Left renal pelvis (tissue), 4 donors: ENCODE results near the gene RADX. TPM values are rescaled to one million over a fixed set of nuclear protein-coding genes. Genes with fewer than 3 reads are reported as not detected.

Source experiments
- DNase-seq, 4 donors: peaks; one replicate each; pipeline ENCODE4 v3.0.0-alpha.2; 2013; ENCODE audit warnings: low read depth in 4 of 4, low spot score in 3 of 4
- polyA plus RNA-seq, 4 donors: library from polyadenylated mRNA; unstranded; fragments of 120-200 nt; gene quantifications; one replicate each; pipeline ENCODE4 v1.2.1, GENCODE V29; 2013; ENCODE audit not compliant: insufficient read length in 4 of 4

The RADX gene
- polyA plus RNA-seq, 4 donors, result 1.1 to 6.5 (median 5.6) TPM

GRCh38 chrX:106684207-106684606 lies 72.4 kb downstream of the RADX start:
- no peak for DNase-seq

- no peak for DNase-seq
Measured at GRCh38 chrX:106692425-106693065, 80.8 kb downstream of the RADX start.

GRCh38 chrX:106696502-106696901 lies 84.7 kb downstream of the RADX start:
- no peak for DNase-seq

- DNase-seq, result no peak
Measured at GRCh38 chrX:106698693-106699092, 86.9 kb downstream of the RADX start.

- no peak for DNase-seq
Measured at GRCh38 chrX:106702636-106703035, 90.9 kb downstream of the RADX start.

- no peak for DNase-seq
Measured at GRCh38 chrX:106706466-106706865, 94.7 kb downstream of the RADX start.

GRCh38 chrX:106707771-106708454 lies 96.1 kb downstream of the RADX start:
- no peak for DNase-seq

- DNase-seq, result no peak
Measured at GRCh38 chrX:106710771-106711170, 99.0 kb downstream of the RADX start.

GRCh38 chrX:106711375-106711774 lies 99.6 kb downstream of the RADX start:
- DNase-seq, result no peak

- no peak for DNase-seq
Measured at GRCh38 chrX:106716004-106716403, 104.2 kb downstream of the RADX start.

GRCh38 chrX:106716463-106716862 lies 104.7 kb downstream of the RADX start:
- DNase-seq, result no peak

- DNase-seq, result no peak
Measured at GRCh38 chrX:106718709-106719108, 106.9 kb downstream of the RADX start.

GRCh38 chrX:106725931-106726330 lies 114.2 kb downstream of the RADX start:
- DNase-seq, result no peak

- DNase-seq, result no peak
Measured at GRCh38 chrX:106726485-106727437, 115.0 kb downstream of the RADX start, which contains the start of gene RNF128. TSS of gene RNF128 (plus strand) at chrX:106726701. CDS start at chrX:106726914, 213 bp downstream.

GRCh38 chrX:106728337-106728736 lies 116.6 kb downstream of the RADX start:
- DNase-seq, result no peak

Other genes starting within 250 kb of the RADX start
- gene RNF128, start 114.7 kb downstream of the RADX start, polyA plus RNA-seq, result 10 to 100 TPM in 2 of 4 donors, 1 to 10 TPM in 1, under 1 TPM in 1; 0.64 to 14.7 (median 12.1) TPM
- 10 to 100 TPM in 1 of 4 donors, 1 to 10 TPM in 3; 5.3 to 11.7 (median 6.8) TPM for gene TBC1D8B, start 190.7 kb downstream of the RADX start, polyA plus RNA-seq